Measurements from ENCODE around the gene RERE.

- TF ChIP-seq EZH2phosphoT487 (IDR thresholded peaks at IDR 0.05; ENCODE audit: borderline replicate concordance, low read length), result no peak
- TF ChIP-seq CTCF (IDR thresholded peaks at IDR 0.05; ENCODE audit: low read depth, low read length, poor library complexity, severe bottlenecking), result no peak
Observed at GRCh38 chr1:8497210-8497819, 320.1 kb downstream of the RERE start.
